ENCODE measurements around the gene C16orf92.

DNA sequence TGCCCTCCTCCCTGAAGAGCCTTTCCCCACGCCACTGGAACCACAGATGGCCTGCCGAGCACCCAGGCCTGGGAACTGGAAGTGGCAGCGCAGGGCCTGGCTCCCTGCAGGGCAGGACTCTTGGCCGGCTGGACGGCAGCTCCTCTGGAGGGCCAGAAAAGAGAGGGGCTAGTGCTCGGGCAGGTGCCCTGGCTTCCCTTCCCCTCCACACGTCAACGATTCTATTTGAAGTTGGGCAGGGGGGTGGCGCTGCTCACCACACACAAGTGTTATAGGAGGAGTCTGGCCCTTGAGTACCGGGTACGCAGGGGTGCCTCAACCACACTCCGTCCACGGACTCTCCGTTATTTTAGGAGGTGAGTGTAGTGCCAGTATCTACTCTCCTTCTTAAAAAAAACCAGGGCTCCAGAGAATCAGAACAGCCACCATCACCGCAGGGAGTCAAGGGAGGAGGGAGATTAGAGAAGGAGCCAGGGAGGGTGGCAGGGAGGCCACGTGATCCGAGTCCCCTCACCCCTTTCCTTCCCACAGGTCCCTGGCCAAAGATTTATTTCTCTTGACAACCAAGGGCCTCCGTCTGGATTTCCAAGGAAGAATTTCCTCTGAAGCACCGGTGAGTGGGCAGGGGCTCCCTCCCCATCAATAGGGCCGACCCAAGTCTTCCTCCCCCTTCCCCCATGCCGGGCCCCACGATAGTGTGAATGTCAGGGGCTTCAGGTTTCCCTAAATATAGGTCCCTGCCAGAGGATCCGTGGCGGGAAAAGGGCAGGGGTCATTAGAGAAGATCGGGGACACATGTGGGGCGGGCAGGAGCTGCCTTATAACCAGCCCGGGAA, 41.1 kb downstream of the C16orf92 start:
- TF ChIP-seq GATA3 (IDR thresholded peaks at IDR 0.05; ENCODE audit: low read depth, low read length) (no peak), GATA2 (IDR thresholded peaks at IDR 0.05; ENCODE audit: low read depth, low read length) (no peak)

All from SH-SY5Y (cell line).